PFSK-1 (cell line): ENCODE data around the gene NCF4.

Experiments
- FOXP2 ChIP-seq: optimal IDR thresholded peaks from 2 replicates; pipeline ENCODE3; 2011; ENCODE audit warnings: borderline replicate concordance, control low read depth, inconsistent platforms; ENCODE audit not compliant: insufficient read depth; ENCODE audit errors: extremely low read length, extremely low read depth
- POLR2AphosphoS5 ChIP-seq: IDR thresholded peaks from 2 replicates; pipeline ENCODE4 v1.6.1; 2012; ENCODE audit warnings: low read depth, mild to moderate bottlenecking, control low read depth, low read length, moderate library complexity
- REST ChIP-seq, 2 experiments: IDR thresholded peaks; 2 replicates each; pipeline versions ENCODE4 v1.6.1 to v1.8.0; 2011 to 2012; ENCODE audit warnings: low read depth in 2 of 2, low read length in 2 of 2, control low read depth in 1 of 2, inconsistent platforms in 1 of 2, mild to moderate bottlenecking in 1 of 2, moderate library complexity in 1 of 2; ENCODE audit not compliant: insufficient read depth in 1 of 2
- SIN3A ChIP-seq: IDR thresholded peaks from 2 replicates; pipeline ENCODE4 v1.6.1; 2012; ENCODE audit warnings: mild to moderate bottlenecking, low read length, moderate library complexity, borderline replicate concordance; ENCODE audit not compliant: insufficient read depth
- TAF1 ChIP-seq: IDR thresholded peaks from 2 replicates; pipeline ENCODE4 v1.6.1; 2012; ENCODE audit warnings: low read length, control low read depth, borderline replicate concordance; ENCODE audit not compliant: insufficient read depth

The NCF4 gene

DNA sequence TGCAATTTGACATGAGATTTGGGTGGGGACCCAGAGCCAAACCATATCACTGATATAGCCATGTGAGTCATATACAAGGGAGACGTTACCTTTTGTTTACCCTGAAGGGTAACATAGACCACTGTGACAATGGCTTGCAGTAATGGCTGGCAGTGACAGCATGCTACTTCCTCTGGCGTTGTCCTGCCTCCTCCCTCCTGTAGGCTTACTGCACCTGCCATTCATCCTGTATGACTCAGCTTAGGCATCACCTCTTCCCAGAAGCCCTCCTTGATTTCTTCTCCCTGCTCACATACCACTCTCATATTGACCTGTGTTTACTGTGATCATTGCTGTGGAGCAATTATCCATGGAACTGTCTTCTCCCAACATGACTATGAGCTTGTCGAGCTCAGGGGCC is 32.0 kb upstream of the NCF4 start:
- TF ChIP-seq SIN3A = no peak
- TF ChIP-seq REST (IDR thresholded peaks at IDR 0.05; ENCODE audit: insufficient read depth in 1 of 2, low read depth in 2 of 2, low read length in 2 of 2) = no peak
- TF ChIP-seq FOXP2 = no peak
- TF ChIP-seq POLR2AphosphoS5 = no peak
- no peak for TF ChIP-seq TAF1

GRCh38 chr22:36829370-36830002 is 31.3 kb upstream of the NCF4 start:
- TF ChIP-seq TAF1 (no peak), REST (IDR thresholded peaks at IDR 0.05; ENCODE audit: insufficient read depth in 1 of 2, low read depth in 2 of 2, low read length in 2 of 2) (no peak), POLR2AphosphoS5 (no peak), FOXP2 (no peak)

GRCh38 chr22:36830601-36831000 is 30.2 kb upstream of the NCF4 start:
- TF ChIP-seq REST (IDR thresholded peaks at IDR 0.05; ENCODE audit: insufficient read depth in 1 of 2, low read depth in 2 of 2, low read length in 2 of 2) (no peak), POLR2AphosphoS5 (no peak), FOXP2 (no peak), TAF1 (no peak), SIN3A (no peak)

DNA sequence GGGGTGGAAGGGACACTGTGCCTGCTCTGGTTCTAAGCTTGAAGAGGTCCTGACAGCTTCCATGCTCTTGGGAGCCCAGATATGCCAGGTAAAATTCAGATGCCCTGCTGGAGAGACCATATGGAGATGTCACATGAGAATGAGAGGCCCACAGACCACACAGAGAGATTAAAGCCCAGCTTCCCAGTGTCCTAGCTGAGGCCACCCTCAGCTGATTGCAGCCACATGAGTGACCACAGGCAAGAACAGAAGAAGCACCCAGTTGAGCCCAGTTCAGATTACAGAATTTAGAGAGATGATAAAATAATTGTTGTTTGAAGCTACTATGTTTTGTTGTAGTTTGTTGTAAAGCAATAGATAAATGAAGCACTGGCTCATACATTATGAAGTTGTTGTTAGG is 29.6 kb upstream of the NCF4 start:
- TF ChIP-seq FOXP2 (no peak), POLR2AphosphoS5 (no peak), TAF1 (no peak), REST (IDR thresholded peaks at IDR 0.05; ENCODE audit: insufficient read depth in 1 of 2, low read depth in 2 of 2, low read length in 2 of 2) (no peak)

- TF ChIP-seq TAF1 (no peak), POLR2AphosphoS5 (no peak), REST (IDR thresholded peaks at IDR 0.05; ENCODE audit: insufficient read depth in 1 of 2, low read depth in 2 of 2, low read length in 2 of 2) (no peak)
Measured at GRCh38 chr22:36831717-36832116, 29.1 kb upstream of the NCF4 start.
